Lower leg skin (tissue), 4 donors: Measurements from ENCODE around the gene KCTD10. TPM values are rescaled to one million over a fixed set of nuclear protein-coding genes. Genes with fewer than 3 reads are reported as not detected.

Experiments
- DNase-seq, 2 donors: peaks; one replicate each; pipeline ENCODE4 v3.0.0-alpha.2; 2019; ENCODE audit warnings: low spot score in 2 of 2
- H3K4me3 ChIP-seq: fragments of 200-600 bp; sonication (generic); 2 replicates; pipeline ENCODE4 v1.5.1; 2017; ENCODE audit warnings: mild to moderate bottlenecking, low read depth; ENCODE audit not compliant: poor library complexity, severe bottlenecking
- POLR2A ChIP-seq, 2 donors: fragments of 450-650 bp; IDR thresholded peaks; one replicate each; pipeline ENCODE4 v1.6.1; 2016 to 2017; ENCODE audit warnings: antibody characterized with exemption in 2 of 2, mild to moderate bottlenecking in 1 of 2, moderate library complexity in 1 of 2
- WGBS, 2 donors: methylation state at CpG; one replicate each; pipeline ENCODE4 v1.1.5; 2018; 5-methylcytosine and 5-hydroxymethylcytosine counted together
- intact Hi-C: fragments of 100-400 bp; cut with DNase I; formaldehyde crosslinking; loops from one replicate; pipeline ENCODE4 v1.15.0; 2023; ENCODE audit warnings: low total_unique reads
- total RNA-seq, 4 donors: library from RNA; depleted of rRNA; stranded (reverse); fragments of >200 nt; gene quantifications; one replicate each; pipeline ENCODE4 v1.1.0, GENCODE V29; 2016
- TF ChIP-seq, protein P1 (sequence below), 3 donors: fragments of 450-650 bp; IDR thresholded peaks; one replicate each; pipeline ENCODE4 v1.5.1; 2016; ENCODE audit warnings: antibody characterized with exemption in 3 of 3, mild to moderate bottlenecking in 3 of 3, moderate library complexity in 2 of 3

KCTD10 gene, protein sequence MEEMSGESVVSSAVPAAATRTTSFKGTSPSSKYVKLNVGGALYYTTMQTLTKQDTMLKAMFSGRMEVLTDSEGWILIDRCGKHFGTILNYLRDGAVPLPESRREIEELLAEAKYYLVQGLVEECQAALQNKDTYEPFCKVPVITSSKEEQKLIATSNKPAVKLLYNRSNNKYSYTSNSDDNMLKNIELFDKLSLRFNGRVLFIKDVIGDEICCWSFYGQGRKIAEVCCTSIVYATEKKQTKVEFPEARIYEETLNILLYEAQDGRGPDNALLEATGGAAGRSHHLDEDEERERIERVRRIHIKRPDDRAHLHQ
- total RNA-seq, result 10 to 100 TPM; 22.3 to 60.1 (median 44.1) TPM

DNA sequence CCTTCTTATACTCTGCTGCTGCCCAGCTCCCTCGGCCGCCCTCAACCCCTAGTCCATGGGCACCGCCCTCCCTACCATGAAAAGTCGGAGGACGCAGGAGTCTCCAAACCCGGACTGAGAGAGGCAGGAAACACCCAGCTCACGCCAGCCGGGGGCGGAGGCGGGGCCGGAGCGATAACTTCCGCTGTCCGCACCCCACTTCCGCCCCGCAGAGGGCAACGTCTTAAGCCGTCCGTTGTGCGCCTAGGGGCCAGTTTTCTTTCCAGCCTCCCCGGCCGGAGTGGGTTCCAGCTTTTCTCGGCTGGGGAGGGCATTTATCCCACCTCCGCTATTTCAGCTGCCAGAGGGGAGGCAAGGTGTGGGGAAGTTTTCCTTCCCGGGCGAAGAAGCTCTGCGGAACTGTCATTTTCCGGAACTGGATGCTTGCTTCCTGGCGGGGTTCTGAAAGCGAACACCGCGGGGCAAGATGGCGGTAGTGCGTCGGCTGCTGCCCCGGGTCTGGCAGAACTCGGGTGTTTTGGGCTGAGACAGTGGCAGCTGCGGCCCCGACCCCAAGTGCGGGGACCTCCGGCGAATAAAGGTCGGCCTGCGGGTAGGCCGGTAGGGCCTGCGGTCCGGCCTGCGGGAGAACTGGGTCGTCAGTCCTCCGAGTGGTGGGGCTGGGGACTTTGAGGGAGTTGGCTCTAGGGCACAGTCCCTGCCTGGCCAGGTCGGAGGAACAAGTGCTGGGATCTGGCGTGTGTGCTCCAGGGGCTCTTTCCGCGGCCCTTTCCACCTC lies at the start of gene KCTD10, which contains the start of gene UBE3B:
Gene KCTD10, minus strand, starts transcription at position 116 of the 778 bp plus-strand sequence. Its CDS starts 38 bp downstream, at position 78.
Gene UBE3B, plus strand, starts transcription at position 450 of the 778 bp plus-strand sequence. CDS start 5,918 bp downstream, outside the sequence.
- TF ChIP-seq, protein P1, sequence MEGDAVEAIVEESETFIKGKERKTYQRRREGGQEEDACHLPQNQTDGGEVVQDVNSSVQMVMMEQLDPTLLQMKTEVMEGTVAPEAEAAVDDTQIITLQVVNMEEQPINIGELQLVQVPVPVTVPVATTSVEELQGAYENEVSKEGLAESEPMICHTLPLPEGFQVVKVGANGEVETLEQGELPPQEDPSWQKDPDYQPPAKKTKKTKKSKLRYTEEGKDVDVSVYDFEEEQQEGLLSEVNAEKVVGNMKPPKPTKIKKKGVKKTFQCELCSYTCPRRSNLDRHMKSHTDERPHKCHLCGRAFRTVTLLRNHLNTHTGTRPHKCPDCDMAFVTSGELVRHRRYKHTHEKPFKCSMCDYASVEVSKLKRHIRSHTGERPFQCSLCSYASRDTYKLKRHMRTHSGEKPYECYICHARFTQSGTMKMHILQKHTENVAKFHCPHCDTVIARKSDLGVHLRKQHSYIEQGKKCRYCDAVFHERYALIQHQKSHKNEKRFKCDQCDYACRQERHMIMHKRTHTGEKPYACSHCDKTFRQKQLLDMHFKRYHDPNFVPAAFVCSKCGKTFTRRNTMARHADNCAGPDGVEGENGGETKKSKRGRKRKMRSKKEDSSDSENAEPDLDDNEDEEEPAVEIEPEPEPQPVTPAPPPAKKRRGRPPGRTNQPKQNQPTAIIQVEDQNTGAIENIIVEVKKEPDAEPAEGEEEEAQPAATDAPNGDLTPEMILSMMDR (IDR thresholded peaks at IDR 0.05), result no peak
- no peak for TF ChIP-seq POLR2A (IDR thresholded peaks at IDR 0.05)
- intact Hi-C loops, result no loop called here
- peak within 1 kb of the TSS; percentile 87 for H3K4me3 ChIP-seq
- 1 to 2% methylated on average over 42 to 52 of the region's 54 CpGs for WGBS, 2 donors
- peak; percentile 81 to 97 for DNase-seq

DNA sequence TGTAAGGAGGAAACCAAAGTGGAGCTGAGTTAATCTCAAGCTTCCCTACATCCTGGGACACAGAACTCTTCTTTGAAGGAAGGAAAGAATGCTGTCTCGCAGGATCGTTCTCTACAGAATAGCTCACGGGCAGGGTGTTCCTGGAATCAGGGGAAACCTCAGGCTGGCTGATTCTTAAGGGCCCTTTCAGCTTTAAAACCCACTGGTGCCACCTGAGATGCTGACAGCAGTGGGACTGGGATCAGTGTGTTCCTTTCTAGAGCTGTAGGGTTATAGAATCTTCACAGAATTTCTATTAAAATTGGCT lies 48.1 kb upstream of the KCTD10 start:
- no peak for TF ChIP-seq POLR2A (IDR thresholded peaks at IDR 0.05)
- intact Hi-C loops, result no loop called here
- DNase-seq, result no peak
- no peak overlapping the region for H3K4me3 ChIP-seq
- 75 to 81% methylated on average over 3 of the region's 3 CpGs for WGBS, 2 donors

DNA sequence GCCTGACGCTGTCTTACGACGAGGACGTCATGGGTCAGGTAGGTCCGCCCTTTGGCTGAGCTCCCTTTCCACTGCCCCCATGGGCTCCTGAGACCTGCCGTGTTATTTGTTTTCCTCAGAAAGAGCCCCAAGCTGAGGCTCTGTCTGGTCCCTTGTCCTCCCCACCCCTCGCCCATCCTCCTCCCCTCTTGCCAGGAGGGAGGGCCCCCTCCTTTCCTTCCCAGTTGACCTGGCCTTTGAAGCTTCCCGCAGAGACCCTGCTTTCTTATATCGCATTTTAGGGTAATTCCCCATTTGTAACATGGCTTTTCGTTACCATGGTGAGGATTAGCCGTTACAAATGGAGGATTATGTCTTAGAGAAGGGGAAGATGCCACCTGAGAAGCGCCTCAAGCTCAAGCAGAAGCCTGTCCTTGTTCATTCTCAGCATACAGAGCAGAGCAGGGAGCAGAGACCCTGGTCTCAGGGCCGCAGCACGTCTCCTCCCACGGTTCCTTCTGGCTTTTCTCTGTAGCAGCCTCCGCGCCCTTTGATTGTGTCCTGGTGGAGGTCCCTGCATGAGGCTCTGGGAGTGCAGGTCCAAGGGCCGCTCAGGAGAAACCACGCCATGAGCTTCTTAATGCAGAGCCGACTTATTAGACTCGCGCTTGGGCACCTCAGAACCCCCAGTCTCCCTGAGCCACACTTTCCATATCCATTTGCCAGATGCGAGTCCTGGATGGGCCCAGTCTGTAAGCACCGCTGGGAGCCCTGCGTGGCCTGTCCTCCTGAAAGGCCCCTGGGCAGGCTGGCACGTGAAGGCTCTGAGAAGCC lies 47.6 kb upstream of the KCTD10 start:
- WGBS, 2 donors, result 82 to 84% methylated on average over 26 of the region's 26 CpGs
- DNase-seq, result no peak
- TF ChIP-seq, protein P1 (IDR thresholded peaks at IDR 0.05), result no peak
- no peak for TF ChIP-seq POLR2A (IDR thresholded peaks at IDR 0.05)
- intact Hi-C loops, result no loop called here
- H3K4me3 ChIP-seq, result no peak overlapping the region

DNA sequence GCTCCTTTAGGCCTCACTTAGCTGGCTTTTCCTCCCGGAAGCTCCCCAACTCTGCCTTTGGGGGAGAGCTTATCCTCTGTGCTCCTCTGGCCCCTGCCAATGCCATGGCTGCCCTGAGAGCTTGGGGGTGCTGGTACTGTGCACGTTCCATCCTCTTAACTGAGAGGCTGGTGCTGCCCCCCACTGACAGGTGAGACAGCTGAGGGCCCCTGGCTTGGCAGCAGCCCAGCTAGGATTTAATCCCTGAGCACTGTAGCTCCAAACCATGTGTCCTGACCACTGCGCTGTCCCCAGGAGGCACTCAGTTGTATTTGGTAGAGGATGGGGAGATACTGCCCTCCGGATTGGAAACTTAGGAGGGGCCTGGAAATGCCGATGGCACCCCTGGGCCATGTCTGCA lies 46.4 kb upstream of the KCTD10 start:
- intact Hi-C loops, result no loop called here
- no peak for DNase-seq
- H3K4me3 ChIP-seq, result no peak overlapping the region
- WGBS, 2 donors, result 86 to 100% methylated on average over 2 to 3 of the region's 5 CpGs
- TF ChIP-seq POLR2A (IDR thresholded peaks at IDR 0.05), result no peak
- TF ChIP-seq, protein P1 (IDR thresholded peaks at IDR 0.05), result no peak

DNA sequence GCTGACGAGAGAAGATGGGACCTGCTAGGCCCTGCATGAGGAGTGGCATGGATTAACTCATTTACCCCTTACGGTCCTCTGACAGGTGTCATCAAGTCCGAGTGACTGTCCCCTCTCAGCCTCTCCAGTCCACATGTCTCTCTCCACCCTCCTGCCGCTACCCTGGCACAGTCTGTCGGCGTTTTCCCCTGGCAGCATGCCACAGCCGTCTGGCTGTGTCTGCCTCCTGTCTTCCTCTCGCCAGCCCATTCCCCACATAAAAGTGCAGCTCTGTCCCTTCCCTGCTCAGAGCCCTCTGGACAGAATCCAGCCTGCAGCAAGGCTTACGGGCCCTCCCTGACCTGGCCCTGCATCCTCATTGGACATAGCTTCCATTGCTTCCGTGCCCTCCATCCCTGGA lies 46.0 kb upstream of the KCTD10 start:
- 72 to 73% methylated on average over 10 of the region's 10 CpGs for WGBS, 2 donors
- intact Hi-C loops, result no loop called here
- DNase-seq, result no peak
- no peak overlapping the region for H3K4me3 ChIP-seq
- TF ChIP-seq POLR2A (IDR thresholded peaks at IDR 0.05), result no peak
- TF ChIP-seq, protein P1 (IDR thresholded peaks at IDR 0.05), result no peak

DNA sequence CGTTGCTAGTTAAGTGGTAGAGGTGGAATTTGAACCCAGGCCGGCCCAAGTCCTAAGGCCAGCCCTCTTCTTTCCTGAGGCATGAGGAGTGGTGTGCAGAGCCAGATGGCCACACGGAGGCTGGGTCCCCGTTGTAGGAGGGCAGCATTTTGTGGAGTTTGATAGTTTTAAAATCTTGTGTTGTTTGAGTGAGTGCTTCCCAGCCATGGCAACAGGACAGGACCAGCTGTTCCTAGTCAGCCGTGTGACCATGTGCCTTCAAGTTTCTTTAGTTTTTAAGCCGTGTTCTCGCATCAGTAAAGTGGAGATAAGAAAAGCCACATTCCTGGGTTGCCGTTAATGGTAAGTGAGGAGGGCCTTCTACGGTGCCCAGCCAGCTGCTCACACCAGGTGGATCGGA lies 44.7 kb upstream of the KCTD10 start:
- intact Hi-C loops, result no loop called here
- TF ChIP-seq, protein P1 (IDR thresholded peaks at IDR 0.05), result no peak
- TF ChIP-seq POLR2A (IDR thresholded peaks at IDR 0.05), result no peak
- no peak overlapping the region for H3K4me3 ChIP-seq
- 86 to 94% methylated on average over 9 to 10 of the region's 10 CpGs for WGBS, 2 donors
- no peak for DNase-seq
